C4-2B (cell line): ENCODE measurements around the gene DCLK1.

Source experiments
- CTCF ChIP-seq: fragments of 450-650 bp; conservative IDR thresholded peaks from 2 replicates; pipeline ENCODE4 v1.5.1; 2017; ENCODE audit warnings: mild to moderate bottlenecking
- ZFX ChIP-seq: fragments of 450-650 bp; IDR thresholded peaks from 2 replicates; pipeline ENCODE4 v1.6.1; 2017

GRCh38 chr13:35733827-35734226 lies 397.4 kb downstream of the DCLK1 start:
- TF ChIP-seq CTCF (no peak), ZFX (no peak)
